Right ventricle myocardium superior (tissue), 1 donor: ENCODE data around the gene SLC16A4. TPM values are rescaled to one million over a fixed set of nuclear protein-coding genes. Genes with fewer than 3 reads are reported as not detected.
A peak's percentile ranks its signal among the peaks of the same experiment; 100 is the strongest.

Source experiments
- ATAC-seq: fragments of 200-7000 bp; cut with Tn5 transposase; one replicate; pipeline ENCODE4 v1.9.1; 2020; ENCODE audit warnings: mild to moderate bottlenecking; ENCODE audit not compliant: poor library complexity
- DNase-seq: peaks from one replicate; pipeline ENCODE4 v3.0.0-alpha.2; 2020
- intact Hi-C: fragments of 100-400 bp; cut with DNase I; formaldehyde crosslinking; loops from one replicate; pipeline ENCODE4 v1.11.2; 2022
- total RNA-seq: library from RNA; stranded (reverse); fragmentation: NEBNext Ultra II Directional; extraction: Animal tissue kit (Norgen Biotek cat#: 25700); gene quantifications from one replicate; pipeline ENCODE4 v1.2.1, GENCODE V29; 2021
- donor health status: DM: no; HTN: yes; CAD: no; lungs with severe emphysema.

Gene SLC16A4
- total RNA-seq, 1 donor from 2014 or later, result 3.4 TPM

DNA sequence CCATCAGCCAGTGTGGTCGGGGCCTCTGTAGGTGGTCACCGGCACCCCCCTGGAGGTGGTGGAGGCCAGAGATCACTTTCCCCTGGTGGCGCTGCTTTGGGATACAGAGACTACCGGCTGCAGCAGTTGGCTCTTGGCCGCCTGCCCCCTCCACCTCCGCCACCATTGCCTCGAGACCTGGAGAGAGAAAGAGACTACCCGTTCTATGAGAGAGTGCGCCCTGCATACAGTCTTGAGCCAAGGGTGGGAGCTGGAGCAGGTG lies 50.7 kb downstream of the SLC16A4 start:
- no peak for ATAC-seq
- DNase-seq, result no peak
- intact Hi-C loops, result loop anchor here (5.0 kb wide), 1 partner anchor 67 kb away; the partner anchor contains the start of gene LAMTOR5

GRCh38 chr1:110339407-110340206 lies 51.2 kb downstream of the SLC16A4 start:
- DNase-seq (peak; percentile 67), ATAC-seq (no peak)
- intact Hi-C loops, result loop anchor here (5.0 kb wide), 1 partner anchor 68 kb away; the partner anchor contains the start of gene LAMTOR5

DNA sequence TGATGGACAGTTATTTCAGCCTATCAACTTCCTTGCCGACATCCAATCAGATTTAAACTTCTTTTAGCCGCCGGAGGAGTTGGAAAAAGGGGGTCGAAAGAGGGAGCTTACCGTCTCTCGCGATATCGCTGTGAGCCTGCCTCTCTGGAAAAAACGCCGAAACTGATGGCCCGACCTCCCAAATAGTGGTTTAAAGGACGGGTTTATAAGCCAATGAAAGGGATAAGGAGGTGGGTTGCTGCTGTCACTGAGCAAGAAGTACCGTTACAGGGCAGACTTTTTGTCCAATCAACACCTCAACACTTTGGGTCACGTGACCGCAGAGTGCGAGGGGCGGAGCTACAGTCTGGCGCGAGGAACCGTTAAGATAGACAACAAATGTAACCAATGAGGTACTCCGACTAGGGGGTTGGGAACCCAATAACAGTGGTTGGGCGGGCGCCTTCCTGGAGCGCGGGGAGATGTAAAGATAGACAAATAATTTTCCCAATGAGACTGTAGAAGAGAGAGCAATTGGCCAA lies 51.9 kb downstream of the SLC16A4 start, which contains the start of gene RBM15:
Gene RBM15, plus strand, starts transcription at position 492 of the 521 bp plus-strand sequence. Its CDS starts 29 bp downstream, at position 521.
- intact Hi-C loops, result no loop called here
- peak; percentile 82 for ATAC-seq
- peak; percentile 98 for DNase-seq

GRCh38 chr1:110338309-110338885 lies 52.4 kb downstream of the SLC16A4 start:
- DNase-seq (peak; percentile 96), ATAC-seq (peak; percentile 89)
- intact Hi-C loops, result no loop called here

GRCh38 chr1:110337704-110338308 lies 53.0 kb downstream of the SLC16A4 start:
- intact Hi-C loops, result no loop called here
- DNase-seq, result peak; percentile 67

GRCh38 chr1:110336300-110337039 lies 54.4 kb downstream of the SLC16A4 start:
- intact Hi-C loops, result no loop called here
- DNase-seq, result no peak

More at GRCh38 chr1:110337704-110338308, 53.0 kb downstream of the SLC16A4 start:
- ATAC-seq, result peak; percentile 2

GRCh38 chr1:110335265-110335664 lies 55.6 kb downstream of the SLC16A4 start:
- no peak for ATAC-seq
- no peak for DNase-seq
- intact Hi-C loops, result no loop called here

More at GRCh38 chr1:110336300-110337039, 54.4 kb downstream of the SLC16A4 start:
- no peak for ATAC-seq

DNA sequence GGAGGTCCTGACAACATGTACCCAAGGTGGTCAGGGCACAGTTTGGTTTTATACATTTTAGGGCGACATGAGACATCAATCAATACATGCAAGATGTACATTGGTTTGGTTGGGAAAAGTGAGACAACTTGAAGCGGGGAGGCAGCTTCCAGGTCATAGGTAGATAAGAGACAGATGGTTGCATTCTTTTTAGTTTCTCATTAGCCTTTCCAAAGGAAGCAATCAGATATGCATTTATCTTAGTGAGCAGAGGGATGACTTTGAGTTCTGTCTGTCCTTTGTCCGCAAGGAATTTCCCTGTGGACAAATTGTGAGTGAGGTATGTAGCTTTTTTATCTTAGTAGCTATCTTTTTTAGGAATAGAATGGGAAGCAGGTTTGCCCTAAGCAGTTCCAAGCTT lies 62.1 kb downstream of the SLC16A4 start:
- intact Hi-C loops, result no loop called here
- DNase-seq (no peak), ATAC-seq (no peak)

- intact Hi-C loops, result no loop called here
- DNase-seq, result no peak
- ATAC-seq, result no peak
Observed at GRCh38 chr1:110328274-110328673, 62.6 kb downstream of the SLC16A4 start.

DNA sequence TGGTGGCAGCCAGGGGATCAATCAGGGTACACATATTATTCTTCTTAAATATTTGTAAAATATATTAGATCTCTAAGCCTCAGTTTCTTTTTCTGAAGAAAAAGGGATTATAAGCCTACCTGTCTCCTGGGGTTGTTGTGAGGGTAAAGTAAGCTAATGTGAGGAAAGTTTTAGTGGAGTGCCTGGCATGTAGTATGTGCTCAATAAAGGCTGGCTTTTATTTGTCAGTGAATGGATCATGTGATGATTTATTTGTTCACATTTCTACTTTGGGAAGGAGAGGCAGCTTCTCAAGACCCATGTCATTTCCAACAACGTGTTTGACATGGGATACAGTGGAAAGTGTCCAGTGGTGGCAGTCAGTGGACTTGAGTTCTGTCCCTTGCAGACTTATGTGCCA lies 64.0 kb downstream of the SLC16A4 start:
- intact Hi-C loops, result no loop called here
- ATAC-seq (no peak), DNase-seq (no peak)

DNA sequence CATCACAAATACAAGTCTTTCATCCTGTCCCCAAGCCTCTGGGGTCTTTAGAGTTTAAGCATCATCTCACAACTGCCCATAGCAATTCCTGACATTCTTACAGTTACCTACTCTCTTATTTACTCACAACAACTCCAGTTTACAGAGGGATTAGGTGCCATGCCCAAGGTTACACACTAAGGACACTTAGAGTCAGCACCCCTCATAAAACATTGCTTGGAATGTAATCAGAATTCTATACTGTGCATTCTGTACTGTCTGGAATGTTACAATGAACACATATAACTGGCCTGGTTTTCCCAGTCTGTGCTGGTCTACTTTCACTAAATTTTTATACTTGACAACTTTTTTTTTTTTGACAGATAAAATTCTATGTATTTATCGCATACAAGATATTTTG lies 66.2 kb downstream of the SLC16A4 start:
- ATAC-seq, result no peak
- DNase-seq, result no peak
- intact Hi-C loops, result no loop called here

DNA sequence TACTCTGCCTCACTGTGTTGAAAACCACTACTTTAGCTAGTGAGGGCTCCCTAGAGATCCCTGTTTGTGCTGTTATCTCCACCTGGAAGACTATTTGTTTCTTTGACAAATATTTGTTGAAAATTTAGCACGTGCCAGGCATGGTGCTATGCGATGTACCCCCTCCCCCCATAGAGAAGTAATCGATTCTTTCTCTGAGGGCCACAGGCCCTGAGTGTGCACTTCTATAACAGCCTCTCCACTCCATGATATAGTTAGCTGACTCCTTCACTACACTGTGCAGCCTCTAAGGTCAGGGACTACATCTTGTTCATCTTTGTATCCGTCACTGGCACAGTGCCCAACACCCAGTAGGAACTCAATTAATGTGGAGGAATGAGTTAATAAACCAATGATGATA lies 69.0 kb downstream of the SLC16A4 start:
- no peak for ATAC-seq
- intact Hi-C loops, result no loop called here
- DNase-seq, result no peak

- no peak for DNase-seq
- intact Hi-C loops, result no loop called here
- no peak for ATAC-seq
Observed at GRCh38 chr1:110321045-110321444, 69.8 kb downstream of the SLC16A4 start.

DNA sequence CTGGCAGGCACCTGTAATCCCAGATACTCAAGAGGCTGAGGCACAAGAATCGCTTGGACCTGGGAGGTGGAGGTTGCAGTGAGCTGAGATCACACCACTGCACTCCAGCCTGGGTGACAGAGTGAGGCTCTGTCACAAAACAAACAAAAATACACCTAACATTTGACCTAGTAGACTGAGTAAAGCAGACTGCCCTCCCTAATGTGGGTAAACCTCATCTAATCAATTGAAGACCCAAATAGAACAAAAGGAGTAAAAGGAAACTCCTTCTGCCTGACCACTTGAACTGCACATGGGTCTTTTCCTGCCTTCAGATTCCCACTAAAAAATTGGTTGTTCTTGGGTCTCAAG lies 70.7 kb downstream of the SLC16A4 start:
- DNase-seq (no peak), ATAC-seq (no peak)
- intact Hi-C loops, result no loop called here

DNA sequence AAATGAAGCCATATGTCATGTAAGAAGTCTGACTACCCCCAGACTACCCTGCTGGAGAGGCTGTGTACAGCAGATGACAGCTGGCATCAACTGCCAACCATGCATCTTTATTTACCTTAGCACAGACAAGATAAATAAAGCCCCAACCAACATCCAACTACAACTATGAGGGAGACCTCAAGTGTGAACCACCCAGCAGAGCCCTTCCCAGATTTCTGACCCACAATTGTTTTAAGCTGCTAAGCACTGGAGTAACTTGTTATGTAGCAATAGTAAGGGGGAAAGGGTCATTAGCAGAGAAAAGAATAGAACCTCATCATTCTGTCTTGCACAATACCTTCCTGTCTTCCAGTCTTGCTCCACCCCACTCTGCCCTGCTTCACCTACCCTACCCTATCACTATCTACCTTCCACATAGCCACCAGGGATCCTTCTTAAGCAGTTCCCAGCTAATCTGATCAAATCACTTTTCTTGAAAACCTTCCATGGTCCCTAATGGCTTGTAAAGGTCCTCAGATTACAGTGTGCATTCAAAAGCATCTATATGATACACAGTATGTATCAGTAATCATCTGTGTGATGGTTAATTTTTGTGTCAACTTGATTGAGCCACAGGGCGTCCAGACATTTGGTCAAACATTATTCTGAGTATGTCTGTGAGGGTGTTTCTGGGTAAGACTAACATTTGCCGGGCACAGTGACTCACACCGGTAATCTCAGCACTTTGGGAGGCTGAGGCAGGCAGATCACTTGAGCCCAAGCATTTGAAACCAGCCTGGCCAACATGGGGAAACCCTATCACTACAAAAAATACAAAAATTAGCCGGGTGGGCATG lies 71.3 kb downstream of the SLC16A4 start:
- ATAC-seq (no peak), DNase-seq (no peak)
- intact Hi-C loops, result no loop called here

DNA sequence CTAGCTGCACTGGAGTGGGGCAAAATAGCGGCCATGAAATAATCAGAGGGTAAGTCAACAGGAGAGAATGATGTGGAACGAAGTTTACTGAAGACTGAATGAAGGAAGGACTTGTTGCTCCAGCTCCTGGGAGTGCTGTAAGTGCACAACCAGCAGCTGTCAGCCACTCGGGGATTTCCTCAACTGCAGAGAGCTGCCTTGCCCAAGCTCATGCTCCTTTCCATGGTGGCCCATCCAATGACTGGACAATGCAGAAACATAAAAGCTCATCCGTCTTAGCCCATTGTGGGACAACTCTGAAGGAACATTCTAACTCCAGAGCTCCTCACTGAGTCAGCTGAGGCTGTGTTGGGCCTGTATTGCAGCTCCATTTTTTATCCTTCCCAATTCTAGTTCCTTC lies 72.8 kb downstream of the SLC16A4 start:
- no peak for DNase-seq
- ATAC-seq, result no peak
- intact Hi-C loops, result no loop called here

- no peak for ATAC-seq
- DNase-seq, result no peak
Observed at GRCh38 chr1:110316735-110317134, 74.1 kb downstream of the SLC16A4 start.

More at GRCh38 chr1:110316735-110317134, 74.1 kb downstream of the SLC16A4 start:
- intact Hi-C loops, result no loop called here
